Stimulated activated CD8-positive, alpha-beta memory T cell treated with anti-CD3 and anti-CD28 coated beads, Interleukin-4, amount 100 ng/mL, for 1 hour (primary cell): ENCODE results near the gene CFHR2.
"Not testable (repeated sequence)": the region's sequence is repeated elsewhere in the genome, so short reads cannot be mapped to it uniquely, and the experiment has no call there.

Experiments
- DNase-seq, 2 donors: peaks; one replicate each; pipeline ENCODE4 v3.0.0-alpha.2; 2020; ENCODE audit warnings: low read depth in 2 of 2, low spot score in 1 of 2

The CFHR2 gene

DNA sequence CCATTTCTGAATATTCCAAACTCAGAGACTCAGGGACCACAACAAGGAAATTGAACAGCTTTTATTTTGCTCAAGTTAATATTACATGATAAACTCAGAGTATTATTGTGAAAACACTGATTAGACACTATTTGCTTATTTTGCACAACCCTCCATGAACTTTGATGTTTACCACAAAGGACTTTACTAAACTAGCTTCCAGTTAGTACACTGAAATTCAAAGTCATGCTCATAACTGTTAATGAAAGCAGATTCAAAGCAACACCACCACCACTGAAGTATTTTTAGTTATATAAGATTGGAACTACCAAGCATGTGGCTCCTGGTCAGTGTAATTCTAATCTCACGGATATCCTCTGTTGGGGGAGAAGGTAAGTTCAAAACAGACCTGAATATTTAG is at the start of gene CFHR2:
TSS of gene CFHR2 (plus strand) at position 171 of the 400 bp plus-strand sequence. CDS start at position 314, 143 bp downstream.
- DNase-seq, result not testable (repeated sequence)

DNA sequence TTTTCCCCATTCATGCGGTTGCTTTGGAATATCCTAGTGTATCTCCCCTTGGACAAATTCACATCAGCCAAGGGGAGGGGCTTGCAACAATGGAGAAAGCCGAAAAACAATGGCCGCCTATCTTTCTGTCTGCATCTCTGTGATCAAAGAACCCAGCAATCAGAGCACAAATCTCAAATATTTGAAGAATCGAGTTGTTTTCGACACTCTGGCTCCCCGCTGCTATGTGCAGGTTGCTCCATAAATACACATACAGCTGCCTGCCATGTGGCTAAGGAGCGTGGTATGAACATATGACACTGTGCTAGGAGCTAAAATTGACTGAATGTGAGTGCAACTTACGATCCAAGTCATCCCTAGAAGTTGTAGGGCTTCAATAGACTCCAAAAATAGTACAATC is 47.2 kb upstream of the CFHR2 start:
- DNase-seq, result no peak

DNA sequence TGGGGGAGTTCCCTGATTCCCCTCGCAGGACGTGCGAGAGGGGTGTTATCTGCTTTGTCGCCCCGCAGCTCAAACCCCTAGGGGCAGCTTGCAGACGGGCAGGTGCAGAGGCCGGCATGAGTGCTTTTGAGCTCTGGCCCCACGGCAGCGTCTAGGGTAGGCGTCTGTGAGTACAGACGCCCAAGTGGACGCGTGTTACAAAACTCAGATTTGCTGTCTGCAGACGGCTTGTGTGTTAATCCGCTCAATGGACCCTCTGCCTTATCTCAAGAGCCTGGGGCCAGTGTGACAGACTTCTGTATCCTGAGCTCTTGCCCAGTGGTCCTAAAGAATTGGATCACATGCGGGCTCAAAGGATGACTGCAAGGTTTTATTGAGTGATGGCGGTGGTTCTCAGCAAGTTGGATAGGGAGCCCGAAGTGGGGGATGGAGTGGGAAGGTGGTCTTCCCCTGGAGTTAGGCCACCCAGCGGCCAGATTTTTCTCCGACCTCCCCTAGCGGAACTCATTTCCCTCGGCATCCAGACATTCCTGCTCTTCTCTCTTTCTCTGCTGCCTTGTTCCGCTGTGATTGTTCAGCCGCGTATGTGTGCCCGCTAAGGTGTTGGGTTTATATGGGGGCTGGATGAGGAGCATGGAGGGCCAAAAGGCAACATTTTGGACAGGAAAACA is 46.2 kb upstream of the CFHR2 start:
- no peak for DNase-seq

DNA sequence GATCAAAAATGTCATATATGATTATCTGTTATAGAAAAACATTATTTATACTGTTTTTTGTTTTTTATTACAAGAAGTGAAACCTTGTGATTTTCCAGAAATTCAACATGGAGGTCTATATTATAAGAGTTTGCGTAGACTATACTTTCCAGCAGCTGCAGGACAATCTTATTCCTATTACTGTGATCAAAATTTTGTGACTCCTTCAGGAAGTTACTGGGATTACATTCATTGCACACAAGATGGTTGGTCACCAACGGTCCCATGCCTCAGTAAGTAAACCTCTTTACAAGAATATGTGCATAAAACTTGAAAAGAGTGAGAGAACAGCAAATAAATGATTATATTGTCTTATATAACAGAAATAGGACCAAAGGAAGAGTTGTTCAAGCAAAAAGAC is 41.2 kb upstream of the CFHR2 start:
- DNase-seq, result no peak

DNA sequence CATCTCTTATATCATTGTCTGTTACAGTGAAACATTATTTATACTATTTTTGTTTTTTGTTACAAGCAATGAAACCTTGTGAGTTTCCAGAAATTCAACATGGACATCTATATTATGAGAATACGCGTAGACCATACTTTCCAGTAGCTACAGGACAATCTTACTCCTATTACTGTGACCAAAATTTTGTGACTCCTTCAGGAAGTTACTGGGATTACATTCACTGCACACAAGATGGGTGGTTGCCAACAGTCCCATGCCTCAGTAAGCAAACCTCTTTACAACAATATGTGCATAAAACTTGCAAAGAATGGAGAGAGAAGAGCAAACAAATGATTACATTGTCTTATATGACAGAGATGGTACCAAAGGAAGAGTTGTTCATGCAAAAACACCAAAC is 33.3 kb upstream of the CFHR2 start:
- DNase-seq, result no peak

DNA sequence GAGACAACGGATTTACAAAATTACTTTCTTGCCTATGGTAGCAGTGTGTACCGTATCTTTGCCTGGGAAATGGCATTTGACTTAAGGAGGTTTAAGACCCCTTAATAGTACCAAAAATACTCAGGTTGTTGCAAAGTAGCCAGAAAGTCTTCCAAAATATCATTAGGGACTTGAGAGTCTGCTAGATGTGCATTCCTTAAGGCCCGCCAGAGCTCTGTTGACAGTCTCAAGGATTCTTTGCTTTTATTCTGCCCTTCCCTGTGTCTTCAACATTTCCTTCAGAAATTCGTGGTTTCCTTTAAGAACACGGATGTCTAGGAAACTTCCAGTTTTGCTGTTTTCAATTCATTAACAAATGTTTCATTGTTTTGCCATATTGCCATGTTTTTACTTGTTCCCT is 31.3 kb upstream of the CFHR2 start:
- DNase-seq, result not testable (repeated sequence)

DNA sequence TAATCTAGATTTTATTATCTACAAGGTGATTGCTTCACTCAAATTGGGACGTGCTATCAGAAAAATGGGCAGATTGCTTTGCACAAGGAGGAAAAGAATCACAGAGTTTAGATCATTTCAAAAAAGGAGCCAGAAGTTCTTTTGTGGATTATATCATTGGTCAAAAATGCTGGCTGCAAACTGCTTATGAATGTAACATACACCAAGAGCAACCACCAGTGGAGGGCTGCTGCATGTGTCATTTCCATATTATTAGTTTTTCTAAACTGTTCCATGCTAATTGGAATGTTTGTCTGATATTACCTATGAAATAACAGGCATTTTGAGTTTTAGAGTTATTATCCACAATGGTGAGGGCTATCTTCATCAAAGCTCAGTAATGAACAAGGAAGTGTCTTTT is 16.7 kb upstream of the CFHR2 start:
- DNase-seq, result not testable (repeated sequence)

DNA sequence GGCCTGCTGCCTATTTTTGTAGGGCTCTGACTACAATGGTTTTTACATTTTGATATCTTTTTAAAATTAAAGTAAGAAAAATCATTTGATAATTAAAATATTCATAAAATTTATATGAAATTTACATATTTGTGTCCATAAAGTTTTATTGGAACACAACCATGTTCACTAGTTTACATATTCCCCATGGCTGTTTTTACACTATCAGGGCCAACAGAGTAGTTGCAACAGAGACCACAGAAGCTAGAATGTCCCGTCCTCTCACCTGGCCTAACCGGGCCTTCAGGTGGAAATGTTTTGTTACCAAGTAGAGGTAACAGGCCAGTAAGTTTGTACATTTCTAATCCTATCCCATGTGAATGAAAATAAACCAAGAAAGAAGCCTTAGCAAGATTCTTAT is 10.7 kb upstream of the CFHR2 start:
- DNase-seq, result not testable (repeated sequence)

DNA sequence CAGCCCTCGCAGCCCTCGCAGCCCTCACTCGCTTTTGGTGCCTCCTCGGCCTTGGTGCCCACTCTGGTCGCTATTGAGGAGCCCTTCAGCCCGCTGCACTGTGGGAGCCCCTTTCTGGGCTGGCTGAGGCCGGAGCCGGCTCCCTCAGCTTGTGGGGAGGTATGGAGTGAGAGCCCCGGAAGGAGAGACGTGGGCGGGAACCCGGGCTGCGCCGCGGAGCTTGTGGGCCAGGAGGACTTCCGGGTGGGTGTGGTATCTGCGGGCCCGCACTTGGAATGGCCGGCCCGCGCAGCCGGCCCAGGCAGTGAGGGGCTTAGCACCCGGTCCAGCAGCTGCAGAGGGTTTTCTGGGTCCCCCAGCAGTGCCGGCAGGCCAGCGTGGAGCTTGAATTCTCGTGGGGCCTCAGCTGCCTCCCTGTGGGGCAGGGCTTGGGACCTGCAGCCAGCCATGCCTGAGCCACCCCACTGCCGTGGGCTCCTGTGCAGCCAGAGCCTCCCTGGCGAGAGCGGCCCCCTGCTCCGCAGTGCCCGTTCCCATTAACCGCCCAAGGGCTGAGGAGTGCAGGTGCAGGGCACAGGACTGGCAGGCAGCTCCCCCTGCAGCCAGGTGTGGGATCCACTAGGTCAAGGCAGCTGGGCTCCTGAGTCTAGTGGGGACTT is 9.9 kb upstream of the CFHR2 start:
- no peak for DNase-seq

DNA sequence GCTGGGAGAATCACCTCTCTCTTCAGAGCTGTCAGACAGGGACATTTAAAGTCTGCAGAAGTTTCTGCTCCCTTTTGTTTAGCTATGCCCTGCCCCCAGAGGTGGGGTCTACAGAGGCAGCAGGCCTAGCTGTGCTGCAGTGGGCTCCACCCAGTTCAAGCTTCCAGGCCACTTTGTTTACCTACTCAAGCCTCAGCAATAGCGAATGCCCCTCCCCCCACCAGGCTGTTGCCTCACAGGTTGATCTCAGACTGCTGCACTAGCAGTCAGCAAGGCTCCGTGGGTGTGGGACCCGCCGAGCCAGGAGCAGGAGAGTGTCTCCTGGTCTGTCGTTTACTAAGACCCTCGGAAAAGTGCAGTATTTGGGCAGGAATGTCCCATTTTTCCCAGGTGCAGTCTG is 2.1 kb upstream of the CFHR2 start:
- not testable (repeated sequence) for DNase-seq

DNA sequence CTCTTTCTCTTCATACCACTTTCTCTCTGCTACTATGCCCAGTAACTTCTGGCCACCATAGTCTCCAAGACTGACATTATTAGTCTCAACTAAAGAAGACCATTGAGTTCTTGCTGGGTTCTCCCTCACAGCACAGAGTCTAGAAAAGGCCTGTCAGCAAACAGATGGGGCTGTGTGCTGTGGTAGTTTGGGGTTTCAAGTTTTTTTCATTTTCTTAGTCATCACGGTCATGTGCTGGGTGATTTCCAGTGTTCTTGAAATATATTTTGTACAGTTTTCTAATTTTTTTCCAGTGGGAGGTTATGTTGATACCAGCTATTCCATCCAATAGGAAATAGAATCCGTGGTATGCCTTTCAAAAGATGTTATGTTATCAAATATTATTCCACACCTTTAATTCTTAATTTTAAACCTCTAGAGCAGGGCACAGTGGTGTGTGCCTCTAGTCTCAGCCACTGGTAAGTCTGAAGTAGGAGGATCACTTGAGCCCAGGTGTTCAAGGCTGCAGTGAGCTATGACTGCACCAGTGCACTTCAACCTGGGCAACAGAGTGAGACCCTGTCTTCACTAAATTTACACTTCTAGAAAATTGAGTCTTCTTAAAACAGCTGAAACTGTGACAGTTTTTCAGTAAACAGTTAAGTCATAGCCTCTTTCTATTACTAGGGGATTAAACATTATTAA is 8.3 kb downstream of the CFHR2 start:
- no peak for DNase-seq

DNA sequence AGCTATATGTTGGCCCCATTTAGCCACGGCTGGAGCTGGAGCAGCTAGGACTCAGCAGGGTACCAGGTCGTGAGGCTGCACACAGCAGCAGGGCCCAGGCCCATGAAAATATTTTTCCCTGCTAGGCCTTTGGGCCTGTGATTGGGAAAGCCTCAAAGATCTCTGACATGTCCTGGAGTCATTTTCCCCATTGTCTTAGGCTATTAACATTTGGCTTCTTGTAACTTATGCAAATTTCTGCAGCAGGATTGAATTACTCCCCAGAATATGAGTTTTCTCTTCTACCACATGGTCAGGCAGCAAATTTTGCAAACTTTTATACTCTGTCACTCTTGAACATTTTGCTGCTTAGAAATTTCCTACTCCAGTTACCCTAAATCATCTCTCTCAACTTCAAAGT is 11.2 kb downstream of the CFHR2 start:
- no peak for DNase-seq

DNA sequence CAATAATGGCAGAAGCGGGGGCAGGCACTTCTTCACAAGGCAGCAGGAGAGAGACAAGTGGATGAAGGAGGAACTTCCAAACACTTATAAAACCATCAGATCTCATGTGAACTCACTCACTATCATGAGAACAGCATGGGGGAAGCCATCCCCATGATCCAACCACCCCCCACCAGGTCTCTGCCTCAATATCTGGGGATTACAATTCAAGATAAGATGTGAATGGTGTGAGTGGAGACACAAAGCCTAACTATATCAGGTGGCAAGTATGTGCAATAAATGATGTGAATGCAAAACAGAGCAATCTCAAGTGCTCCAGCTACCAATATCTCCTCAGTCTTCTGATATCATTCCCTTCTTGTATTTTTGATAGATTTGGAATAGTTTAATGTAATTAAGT is 12.4 kb downstream of the CFHR2 start:
- DNase-seq, result no peak

DNA sequence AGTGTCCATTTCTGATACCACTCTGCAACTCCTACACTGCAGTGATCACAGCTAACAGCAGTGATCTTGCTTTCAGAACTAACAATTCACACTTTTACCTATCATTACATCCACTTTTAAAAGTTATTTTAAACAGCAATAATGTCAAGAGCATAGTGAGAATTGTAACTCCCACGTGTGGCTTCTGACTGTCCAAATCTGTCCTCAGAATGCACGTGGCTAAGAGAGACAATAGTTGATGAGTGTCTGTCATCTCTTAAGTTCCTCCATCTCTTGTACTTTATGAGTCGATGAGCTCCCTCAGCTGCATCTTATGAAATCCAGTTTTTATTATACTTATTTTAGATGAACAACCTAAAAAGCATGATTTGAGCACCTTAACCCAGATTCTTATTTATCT is 17.3 kb downstream of the CFHR2 start:
- DNase-seq, result no peak

DNA sequence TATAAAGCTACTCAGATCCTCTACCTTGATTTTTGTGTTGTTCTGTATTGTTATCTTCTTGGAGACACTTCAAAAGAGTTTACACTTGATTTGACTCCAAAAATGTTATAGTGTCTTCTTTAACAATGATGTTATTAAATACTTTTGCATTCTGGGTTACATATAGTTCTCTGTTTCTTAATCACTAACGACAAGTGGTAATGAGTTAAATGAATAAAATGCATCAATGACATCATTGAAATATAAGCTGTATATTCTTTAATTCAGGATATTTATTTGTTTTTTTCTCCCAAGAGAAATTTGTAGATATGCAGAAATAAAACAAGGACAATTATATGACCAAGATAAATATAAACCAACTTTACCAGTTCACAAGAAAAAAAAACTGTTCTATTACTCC is 26.6 kb downstream of the CFHR2 start:
- DNase-seq, result no peak

DNA sequence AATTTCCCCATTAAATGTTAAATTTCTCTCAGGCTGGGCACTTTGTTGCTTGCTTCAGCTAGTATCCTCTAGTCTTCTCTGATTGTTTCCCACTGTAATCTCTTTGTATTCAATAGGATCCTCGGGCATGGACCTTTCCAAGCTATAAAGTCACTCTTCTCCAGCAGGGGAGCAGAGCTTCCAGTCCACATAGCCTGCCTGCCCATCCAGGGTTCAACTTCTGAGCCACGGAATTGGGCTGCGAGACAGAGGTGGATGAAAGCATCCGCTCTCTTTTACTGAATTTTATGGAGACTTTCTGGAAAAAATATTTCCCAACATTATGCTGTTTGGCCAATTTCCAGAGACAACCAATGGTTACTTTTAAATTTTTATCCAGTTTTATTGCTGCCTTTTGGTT is 32.7 kb downstream of the CFHR2 start:
- no peak for DNase-seq

DNA sequence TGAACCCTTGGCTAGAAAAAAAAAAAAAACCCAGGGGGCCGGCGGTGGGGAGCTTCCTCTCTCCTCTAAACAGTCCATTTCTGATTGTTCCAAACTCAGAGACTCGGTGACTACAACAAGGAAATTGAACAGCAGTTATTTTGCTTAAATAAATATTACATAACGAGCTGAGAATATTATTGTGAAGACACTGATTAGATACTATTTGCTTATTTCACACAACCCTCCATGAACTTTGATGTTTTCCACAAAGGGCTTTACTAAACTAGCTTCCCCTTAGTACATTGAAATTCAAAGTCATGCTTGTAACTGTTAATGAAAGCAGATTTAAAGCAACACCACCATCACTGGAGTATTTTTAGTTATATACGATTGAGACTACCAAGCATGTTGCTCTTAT is 33.7 kb downstream of the CFHR2 start, which contains the start of gene CFHR5:
TSS of gene CFHR5 (plus strand) at position 279 of the 400 bp plus-strand sequence. CDS start at position 388, 109 bp downstream.
- DNase-seq, result no peak

DNA sequence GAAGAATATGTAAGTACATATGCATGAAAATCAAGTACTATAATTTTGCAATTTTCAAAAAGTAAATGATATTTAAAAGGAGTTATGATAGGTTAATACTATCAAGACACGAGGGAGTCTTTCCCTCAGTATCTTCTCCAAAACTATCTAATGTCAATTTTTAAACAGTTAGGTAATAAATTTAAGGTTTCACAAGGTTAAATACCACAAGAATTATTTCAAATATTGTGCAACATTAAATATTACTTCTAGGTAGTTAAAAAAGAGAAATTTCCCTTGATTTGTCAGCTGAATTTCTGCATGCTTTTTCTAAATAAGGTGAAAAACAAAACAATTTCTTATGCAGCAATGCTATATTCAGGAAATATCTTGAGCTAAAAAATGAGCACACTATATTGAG is 37.3 kb downstream of the CFHR2 start:
- DNase-seq, result no peak

DNA sequence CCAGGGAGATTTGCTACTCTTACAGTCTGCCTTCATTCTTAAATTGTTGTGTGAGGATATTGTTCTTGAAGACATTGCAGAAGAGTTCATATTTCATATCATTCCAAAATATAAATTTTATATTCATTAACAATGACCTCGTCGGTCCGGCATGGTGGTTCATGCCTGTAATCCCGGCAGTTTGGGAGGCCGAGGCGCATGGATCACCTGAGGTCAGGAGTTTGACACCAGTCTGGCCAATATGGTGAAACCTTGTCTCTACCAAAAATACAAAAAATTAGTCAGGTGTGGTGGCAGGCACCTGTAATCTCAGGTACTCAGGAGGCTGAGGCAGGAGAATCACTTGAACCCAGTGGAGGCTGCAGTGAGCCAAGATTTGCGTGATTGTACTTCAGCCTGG is 38.7 kb downstream of the CFHR2 start:
- DNase-seq, result not testable (repeated sequence)

DNA sequence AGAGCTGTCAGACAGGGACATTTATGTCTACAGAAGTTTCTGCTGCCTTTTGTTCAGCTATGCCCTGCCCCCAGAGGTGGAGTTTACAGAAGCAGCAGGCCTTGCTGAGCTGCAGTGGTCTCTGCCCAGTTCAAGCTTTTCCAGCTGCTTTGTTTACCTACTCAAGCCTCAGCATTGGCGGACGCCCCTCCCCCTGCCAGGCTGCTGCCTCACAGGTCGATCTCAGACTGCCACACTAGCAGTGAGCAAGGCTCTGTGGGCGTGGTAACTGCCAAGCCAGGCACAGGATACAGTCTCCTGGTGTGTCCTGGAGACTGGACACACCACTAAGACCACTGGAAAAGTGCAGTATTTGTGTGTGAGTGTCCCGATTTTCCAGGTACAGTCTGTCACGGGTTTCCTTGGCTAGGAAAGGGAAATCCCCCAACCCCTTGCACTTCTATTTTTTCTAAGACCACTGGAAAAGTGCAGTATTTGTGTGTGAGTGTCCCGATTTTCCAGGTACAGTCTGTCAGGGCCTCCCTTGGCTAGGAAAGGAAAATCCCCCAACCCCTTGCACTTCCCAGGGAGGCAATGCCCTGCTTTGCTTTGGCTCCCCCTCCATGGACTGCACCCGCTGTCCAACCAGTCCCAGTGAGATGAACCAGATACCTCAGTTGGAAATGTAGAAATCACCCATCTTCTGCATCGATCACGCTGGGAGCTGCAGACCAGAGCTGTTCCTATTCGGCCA is 48.5 kb downstream of the CFHR2 start:
- DNase-seq, result not testable (repeated sequence)

DNA sequence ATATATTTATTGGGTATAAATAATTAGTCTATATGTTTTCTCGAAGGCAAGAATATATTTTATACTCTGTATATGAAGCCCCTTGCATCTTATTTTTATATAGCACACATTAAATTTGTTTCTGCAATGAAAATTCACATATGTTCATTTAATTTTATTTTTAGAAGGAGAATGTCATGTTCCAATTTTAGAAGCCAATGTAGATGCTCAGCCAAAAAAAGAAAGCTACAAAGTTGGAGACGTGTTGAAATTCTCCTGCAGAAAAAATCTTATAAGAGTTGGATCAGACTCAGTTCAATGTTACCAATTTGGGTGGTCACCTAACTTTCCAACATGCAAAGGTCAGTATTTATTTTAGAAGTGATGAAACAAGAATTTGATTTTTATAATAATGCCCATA is 50.4 kb downstream of the CFHR2 start:
- DNase-seq, result no peak

DNA sequence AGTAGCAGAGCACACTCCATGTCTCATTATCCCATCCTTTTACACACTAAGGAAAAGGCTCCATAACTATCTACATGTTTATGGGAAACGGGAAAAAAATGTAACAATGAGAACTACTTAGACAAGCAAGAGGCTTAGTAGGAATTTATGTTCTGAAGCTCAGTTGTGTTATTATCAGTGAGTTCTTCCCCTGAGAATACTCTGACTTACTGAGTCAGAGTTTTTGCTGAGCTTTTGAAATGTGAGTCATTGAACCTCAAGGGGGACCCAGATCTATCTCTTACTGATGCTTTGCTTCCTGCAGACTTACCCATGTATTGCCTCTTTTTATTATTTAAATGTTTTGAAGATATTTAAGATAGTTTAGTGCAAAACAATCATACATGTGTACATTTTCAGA is 53.9 kb downstream of the CFHR2 start:
- DNase-seq, result no peak
